ENCODE measurements around the gene PROZ.

The PROZ gene

GRCh38 chr13:113143466-113144254 lies 14.8 kb upstream of the PROZ start:
- Mint-ChIP-seq H3K27ac (no peak overlapping the region), H3K36me3 (ENCODE audit: low read depth) (no peaks in the 10 kb centered on the region), H3K4me1 (ENCODE audit: low read depth) (no peaks in the 10 kb centered on the region), H3K9me3 (no peaks in the 10 kb centered on the region), H3K27me3 (ENCODE audit: low read depth) (peaks cover 3% of the 10 kb centered on the region), H3K4me3 (no peak overlapping the region)
- no peak for DNase-seq (ENCODE audit: low spot score)

- Mint-ChIP-seq H3K36me3 (ENCODE audit: low read depth) (no peaks in the 10 kb centered on the region), H3K4me1 (ENCODE audit: low read depth) (no peaks in the 10 kb centered on the region), H3K9me3 (no peaks in the 10 kb centered on the region), H3K27ac (no peak overlapping the region), H3K27me3 (ENCODE audit: low read depth) (no peaks in the 10 kb centered on the region), H3K4me3 (no peak overlapping the region)
- no peak for DNase-seq (ENCODE audit: low spot score)
These were observed 14.2 kb upstream of the PROZ start for GRCh38 chr13:113144255-113144629.

- H3K36me3 Mint-ChIP-seq (ENCODE audit: low read depth), result no peaks in the 10 kb centered on the region
- no peak overlapping the region for H3K27ac Mint-ChIP-seq
- H3K9me3 Mint-ChIP-seq, result no peaks in the 10 kb centered on the region
- H3K27me3 Mint-ChIP-seq (ENCODE audit: low read depth), result no peaks in the 10 kb centered on the region
- no peak overlapping the region for H3K4me3 Mint-ChIP-seq
- no peaks in the 10 kb centered on the region for H3K4me1 Mint-ChIP-seq (ENCODE audit: low read depth)
- DNase-seq (ENCODE audit: low spot score), result peak; percentile 18
These were observed 13.0 kb upstream of the PROZ start for GRCh38 chr13:113145496-113145895.

- no peaks in the 10 kb centered on the region for H3K36me3 Mint-ChIP-seq (ENCODE audit: low read depth)
- H3K9me3 Mint-ChIP-seq, result no peaks in the 10 kb centered on the region
- no peak overlapping the region for H3K27ac Mint-ChIP-seq
- no peaks in the 10 kb centered on the region for H3K4me1 Mint-ChIP-seq (ENCODE audit: low read depth)
- no peak for DNase-seq (ENCODE audit: low spot score)
- H3K27me3 Mint-ChIP-seq (ENCODE audit: low read depth), result peaks cover under 1% of the 10 kb centered on the region
- H3K4me3 Mint-ChIP-seq, result no peak overlapping the region
These were observed 12.4 kb upstream of the PROZ start for GRCh38 chr13:113145911-113146598.

GRCh38 chr13:113146750-113147149 lies 11.7 kb upstream of the PROZ start:
- H3K9me3 Mint-ChIP-seq, result no peaks in the 10 kb centered on the region
- DNase-seq (ENCODE audit: low spot score), result no peak
- no peaks in the 10 kb centered on the region for H3K36me3 Mint-ChIP-seq (ENCODE audit: low read depth)
- H3K27me3 Mint-ChIP-seq (ENCODE audit: low read depth), result peaks cover 6% of the 10 kb centered on the region
- H3K27ac Mint-ChIP-seq, result no peak overlapping the region
- peaks cover 2% of the 10 kb centered on the region for H3K4me1 Mint-ChIP-seq (ENCODE audit: low read depth)
- H3K4me3 Mint-ChIP-seq, result no peak overlapping the region

GRCh38 chr13:113147206-113147605 lies 11.2 kb upstream of the PROZ start:
- Mint-ChIP-seq H3K4me3 (no peak overlapping the region), H3K36me3 (ENCODE audit: low read depth) (no peaks in the 10 kb centered on the region), H3K27ac (no peak overlapping the region), H3K27me3 (ENCODE audit: low read depth) (peaks cover 8% of the 10 kb centered on the region), H3K4me1 (ENCODE audit: low read depth) (peaks cover 3% of the 10 kb centered on the region), H3K9me3 (no peaks in the 10 kb centered on the region)
- DNase-seq (ENCODE audit: low spot score), result no peak

GRCh38 chr13:113148407-113148806 lies 10.0 kb upstream of the PROZ start:
- peaks cover 16% of the 10 kb centered on the region for H3K27me3 Mint-ChIP-seq (ENCODE audit: low read depth)

GRCh38 chr13:113148940-113149503 lies 9.4 kb upstream of the PROZ start:
- no peak for DNase-seq (ENCODE audit: low spot score)
- no peak overlapping the region for H3K4me3 Mint-ChIP-seq
- no peak overlapping the region for H3K27ac Mint-ChIP-seq
- H3K27me3 Mint-ChIP-seq (ENCODE audit: low read depth), result peaks cover 16% of the 10 kb centered on the region
- H3K9me3 Mint-ChIP-seq, result no peaks in the 10 kb centered on the region
- H3K4me1 Mint-ChIP-seq (ENCODE audit: low read depth), result peaks cover 10% of the 10 kb centered on the region
- peaks cover 3% of the 10 kb centered on the region for H3K36me3 Mint-ChIP-seq (ENCODE audit: low read depth)

More at GRCh38 chr13:113148407-113148806, 10.0 kb upstream of the PROZ start:
- peaks cover 3% of the 10 kb centered on the region for H3K36me3 Mint-ChIP-seq (ENCODE audit: low read depth)
- no peak for DNase-seq (ENCODE audit: low spot score)
- H3K4me3 Mint-ChIP-seq, result no peak overlapping the region
- no peaks in the 10 kb centered on the region for H3K9me3 Mint-ChIP-seq
- peaks cover 10% of the 10 kb centered on the region for H3K4me1 Mint-ChIP-seq (ENCODE audit: low read depth)
- H3K27ac Mint-ChIP-seq, result no peak overlapping the region

- Mint-ChIP-seq H3K36me3 (ENCODE audit: low read depth) (peaks cover 3% of the 10 kb centered on the region), H3K4me1 (ENCODE audit: low read depth) (peaks cover 11% of the 10 kb centered on the region), H3K27me3 (ENCODE audit: low read depth) (peaks cover 16% of the 10 kb centered on the region), H3K9me3 (peaks cover under 1% of the 10 kb centered on the region), H3K27ac (no peak overlapping the region), H3K4me3 (no peak overlapping the region)
- no peak for DNase-seq (ENCODE audit: low spot score)
These were observed 8.5 kb upstream of the PROZ start for GRCh38 chr13:113149711-113150549.

GRCh38 chr13:113150550-113151365 lies 7.7 kb upstream of the PROZ start:
- Mint-ChIP-seq H3K4me3 (no peak overlapping the region), H3K36me3 (ENCODE audit: low read depth) (peaks cover 8% of the 10 kb centered on the region), H3K27ac (no peak overlapping the region), H3K9me3 (peaks cover 9% of the 10 kb centered on the region), H3K27me3 (ENCODE audit: low read depth) (peaks cover 19% of the 10 kb centered on the region), H3K4me1 (ENCODE audit: low read depth) (peaks cover 13% of the 10 kb centered on the region)
- DNase-seq (ENCODE audit: low spot score), result no peak

GRCh38 chr13:113151745-113152690 lies 6.4 kb upstream of the PROZ start:
- peaks cover 8% of the 10 kb centered on the region for H3K36me3 Mint-ChIP-seq (ENCODE audit: low read depth)
- peak overlapping the region; percentile 66 for H3K27ac Mint-ChIP-seq
- peaks cover 13% of the 10 kb centered on the region for H3K4me1 Mint-ChIP-seq (ENCODE audit: low read depth)
- H3K9me3 Mint-ChIP-seq, result peaks cover 19% of the 10 kb centered on the region
- no peak for DNase-seq (ENCODE audit: low spot score)
- peak overlapping the region; percentile 84 for H3K4me3 Mint-ChIP-seq
- peaks cover 23% of the 10 kb centered on the region for H3K27me3 Mint-ChIP-seq (ENCODE audit: low read depth)

- Mint-ChIP-seq H3K4me3 (peak overlapping the region; percentile 84), H3K4me1 (ENCODE audit: low read depth) (peaks cover 15% of the 10 kb centered on the region), H3K27ac (peak overlapping the region; percentile 66), H3K9me3 (peaks cover 25% of the 10 kb centered on the region), H3K27me3 (ENCODE audit: low read depth) (peaks cover 29% of the 10 kb centered on the region), H3K36me3 (ENCODE audit: low read depth) (peaks cover 9% of the 10 kb centered on the region)
- no peak for DNase-seq (ENCODE audit: low spot score)
These were observed 5.8 kb upstream of the PROZ start for GRCh38 chr13:113152691-113152983.
